Caco-2 (cell line): ENCODE data around the gene CXCR4. TPM values are rescaled to one million over a fixed set of nuclear protein-coding genes. Genes with fewer than 3 reads are reported as not detected.
"Not testable (repeated sequence)": the region's sequence is repeated elsewhere in the genome, so short reads cannot be mapped to it uniquely, and the experiment has no call there.

Source experiments
- BruUV-seq: library from RNA; stranded (reverse); fragments of 400-500 nt; replicated peaks from 2 replicates; lab custom pipeline; 2021; lab: Mats Ljungman, UMichigan
- CTCF ChIA-PET: fragments of 300-600 bp; sonication (Branson Sonifier 250); formaldehyde crosslinking; loops from one replicate; lab custom pipeline; 2022; ENCODE audit warnings: antibody characterized with exemption; lab: Charles Lee
- POLR2A ChIA-PET: fragments of 300-600 bp; sonication (Branson Sonifier 250); formaldehyde crosslinking; loops from one replicate; lab custom pipeline; 2022; ENCODE audit warnings: antibody characterized with exemption; lab: Charles Lee
- DNase-seq, 2 experiments: peaks; one replicate each; pipeline versions ENCODE4 v3.0.0 to v3.0.0-alpha.2; 2020 to 2022
- H3K27me3 ChIP-seq: replicated peaks from 2 replicates; pipeline ENCODE4 v1.6.0; 2011; ENCODE audit warnings: low read length; ENCODE audit not compliant: control insufficient read depth, insufficient read depth
- H3K36me3 ChIP-seq: 2 replicates; pipeline ENCODE4 v1.5.1; 2011; ENCODE audit warnings: low read length; ENCODE audit not compliant: control insufficient read depth, insufficient read depth
- H3K4me1 ChIP-seq: fragments of 250-450 bp; sonication (Bioruptor Pico); 2 replicates; pipeline ENCODE4 v1.5.1; 2020; ENCODE audit warnings: mild to moderate bottlenecking
- H3K4me3 ChIP-seq: 2 replicates; pipeline ENCODE4 v1.5.1; 2011; ENCODE audit warnings: low read depth, mild to moderate bottlenecking, control low read depth, low read length
- H3K9me3 ChIP-seq: fragments of 250-450 bp; sonication (Bioruptor Pico); 2 replicates; pipeline ENCODE4 v1.5.1; 2020; ENCODE audit warnings: mild to moderate bottlenecking, moderate library complexity
- H3K27ac Mint-ChIP-seq: one replicate; pipeline ENCODE4 v1.8.0; 2022; ENCODE audit warnings: mixed read lengths; ENCODE audit not compliant: unreplicated experiment
- H3K27me3 Mint-ChIP-seq: one replicate; pipeline ENCODE4 v1.8.0; 2022; ENCODE audit warnings: mixed read lengths; ENCODE audit not compliant: insufficient read depth, unreplicated experiment
- H3K36me3 Mint-ChIP-seq: one replicate; pipeline ENCODE4 v1.8.0; 2022; ENCODE audit warnings: mild to moderate bottlenecking, mixed read lengths; ENCODE audit not compliant: insufficient read depth, unreplicated experiment
- H3K4me1 Mint-ChIP-seq: one replicate; pipeline ENCODE4 v1.8.0; 2022; ENCODE audit warnings: low read depth, mixed read lengths; ENCODE audit not compliant: unreplicated experiment
- H3K4me3 Mint-ChIP-seq: one replicate; pipeline ENCODE4 v1.8.0; 2022; ENCODE audit warnings: mild to moderate bottlenecking, moderate library complexity, mixed read lengths; ENCODE audit not compliant: unreplicated experiment
- H3K9me3 Mint-ChIP-seq: one replicate; pipeline ENCODE4 v1.8.0; 2022; ENCODE audit warnings: mixed read lengths; ENCODE audit not compliant: unreplicated experiment
- CTCF ChIP-seq, 2 experiments: fragments of 200-600 bp in 1 of 2; IDR thresholded peaks; 1 replicate in 1 of 2; 2 replicates in 1 of 2; pipeline versions ENCODE4 v1.5.1 to v1.8.0; 2011 to 2022; ENCODE audit warnings: antibody characterized with exemption in 1 of 2, control low read depth in 1 of 2, inconsistent platforms in 1 of 2, low read depth in 1 of 2, low read length in 1 of 2, mild to moderate bottlenecking in 1 of 2, moderate library complexity in 1 of 2; ENCODE audit not compliant: insufficient read depth in 1 of 2, severe bottlenecking in 1 of 2, unreplicated experiment in 1 of 2
- intact Hi-C: fragments of 100-400 bp; cut with micrococcal nuclease; formaldehyde crosslinking; loops from one replicate; pipeline ENCODE4 v1.10.0; 2022; ENCODE audit not compliant: unreplicated experiment
- total RNA-seq: library from RNA; stranded (reverse); gene quantifications from 2 replicates; pipeline ENCODE4 v1.2.3, GENCODE V29; 2022

CXCR4 gene
- total RNA-seq, 1 experiment from 2014 or later: 1.4 TPM

GRCh38 chr2:136077107-136077506 lies 40.8 kb downstream of the CXCR4 start:
- Mint-ChIP-seq H3K4me3 (no peak overlapping the region), H3K27ac (no peak overlapping the region), H3K27me3 (no peaks in the 10 kb centered on the region), H3K4me1 (no peaks in the 10 kb centered on the region), H3K36me3 (no peaks in the 10 kb centered on the region), H3K9me3 (peaks cover 24% of the 10 kb centered on the region)
- intact Hi-C loops: no loop called here
- H3K36me3 ChIP-seq: no peaks in the 10 kb centered on the region
- no peaks in the 10 kb centered on the region for H3K4me1 ChIP-seq
- 0 out of 2 replicates have a peak, but pooled peaks cover 4% of the 10 kb centered on the region for H3K9me3 ChIP-seq
- H3K4me3 ChIP-seq: no peak overlapping the region
- TF ChIP-seq CTCF (IDR thresholded peaks at IDR 0.05; ENCODE audit: insufficient read depth in 1 of 2, low read depth in 1 of 2, low read length in 1 of 2, severe bottlenecking in 1 of 2, unreplicated experiment in 1 of 2): no peak
- POLR2A ChIA-PET: no interaction called here
- CTCF ChIA-PET: no interaction called here
- no peaks in the 10 kb centered on the region for H3K27me3 ChIP-seq
- BruUV-seq: no TSS peak
- no peak for DNase-seq

GRCh38 chr2:136075476-136075875 lies 42.5 kb downstream of the CXCR4 start:
- no peaks in the 10 kb centered on the region for H3K36me3 Mint-ChIP-seq
- Histone ChIP-seq H3K4me3 (no peak overlapping the region), H3K36me3 (no peaks in the 10 kb centered on the region), H3K27me3 (no peaks in the 10 kb centered on the region), H3K9me3 (peaks cover 12% of the 10 kb centered on the region), H3K4me1 (no peaks in the 10 kb centered on the region)
- no peaks in the 10 kb centered on the region for H3K4me1 Mint-ChIP-seq
- peak in 1 of 2 experiments; percentile 7 for DNase-seq
- no peaks in the 10 kb centered on the region for H3K27me3 Mint-ChIP-seq
- no TSS peak for BruUV-seq
- no peak overlapping the region for H3K27ac Mint-ChIP-seq
- H3K4me3 Mint-ChIP-seq: no peak overlapping the region
- CTCF ChIA-PET: no interaction called here
- POLR2A ChIA-PET: no interaction called here
- peaks cover 40% of the 10 kb centered on the region for H3K9me3 Mint-ChIP-seq
- no peak for TF ChIP-seq CTCF (IDR thresholded peaks at IDR 0.05; ENCODE audit: insufficient read depth in 1 of 2, low read depth in 1 of 2, low read length in 1 of 2, severe bottlenecking in 1 of 2, unreplicated experiment in 1 of 2)
- intact Hi-C loops: no loop called here

GRCh38 chr2:136072621-136073020 lies 45.3 kb downstream of the CXCR4 start:
- no peaks in the 10 kb centered on the region for H3K27me3 ChIP-seq
- Mint-ChIP-seq H3K27me3 (no peaks in the 10 kb centered on the region), H3K27ac (no peak overlapping the region), H3K4me1 (no peaks in the 10 kb centered on the region), H3K36me3 (no peaks in the 10 kb centered on the region), H3K9me3 (peaks cover 40% of the 10 kb centered on the region), H3K4me3 (no peak overlapping the region)
- TF ChIP-seq CTCF (IDR thresholded peaks at IDR 0.05; ENCODE audit: insufficient read depth in 1 of 2, low read depth in 1 of 2, low read length in 1 of 2, severe bottlenecking in 1 of 2, unreplicated experiment in 1 of 2): no peak
- intact Hi-C loops: no loop called here
- POLR2A ChIA-PET: no interaction called here
- no peak overlapping the region for H3K4me3 ChIP-seq
- no peaks in the 10 kb centered on the region for H3K36me3 ChIP-seq
- BruUV-seq: no TSS peak
- no peaks in the 10 kb centered on the region for H3K4me1 ChIP-seq
- CTCF ChIA-PET: no interaction called here
- peaks cover 12% of the 10 kb centered on the region for H3K9me3 ChIP-seq
- no peak for DNase-seq

DNA sequence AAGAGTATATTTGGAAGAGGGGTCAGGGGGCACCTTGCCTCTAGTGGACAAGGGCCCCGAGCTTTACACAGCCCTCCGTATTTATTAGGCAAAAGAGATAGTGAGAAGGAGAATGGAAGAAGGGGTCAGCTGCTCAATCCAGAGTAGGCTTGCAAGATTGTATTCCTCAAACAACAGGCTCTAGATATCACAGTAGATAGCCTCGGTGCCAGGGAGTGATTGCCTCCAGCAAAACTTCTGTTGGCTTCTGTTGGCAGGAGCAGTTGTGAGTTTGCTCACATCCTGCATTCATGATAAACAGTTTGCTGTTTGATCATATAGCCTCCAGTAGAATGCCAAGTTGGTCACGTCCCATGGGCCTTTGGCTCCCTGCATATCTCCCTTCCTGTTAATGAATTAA lies 46.1 kb downstream of the CXCR4 start:
- intact Hi-C loops, H3K4me1 Mint-ChIP-seq, H3K36me3 ChIP-seq, H3K4me1 ChIP-seq, H3K36me3 Mint-ChIP-seq, H3K27ac Mint-ChIP-seq, DNase-seq, H3K4me3 Mint-ChIP-seq, H3K4me3 ChIP-seq, POLR2A ChIA-PET, BruUV-seq, H3K27me3 Mint-ChIP-seq, H3K27me3 ChIP-seq, CTCF ChIA-PET: not testable (repeated sequence)
- H3K9me3 ChIP-seq: peaks cover 12% of the 10 kb centered on the region
- peaks cover 35% of the 10 kb centered on the region for H3K9me3 Mint-ChIP-seq
